Loucy (cell line): ENCODE measurements around the gene LRRC26.

Experiments used
- CTCF ChIP-seq: fragments of 200-600 bp; sonication (generic); conservative IDR thresholded peaks from 2 replicates; pipeline ENCODE4 v1.5.1; 2014; ENCODE audit warnings: mild to moderate bottlenecking, antibody characterized with exemption, low read length
- EZH2phosphoT487 ChIP-seq: fragments of 200-600 bp; IDR thresholded peaks from 2 replicates; pipeline ENCODE4 v1.6.1; 2018; ENCODE audit warnings: antibody characterized with exemption, mild to moderate bottlenecking, moderate library complexity, borderline replicate concordance

GRCh38 chr9:137195525-137196220, 25.8 kb upstream of the LRRC26 start:
- TF ChIP-seq CTCF, result no peak
- TF ChIP-seq EZH2phosphoT487, result no peak
